Stimulated activated CD8-positive, alpha-beta memory T cell treated with anti-CD3 and anti-CD28 coated beads, Interleukin-12 subunit alpha, Interleukin-12 subunit beta, amount 100 ng/mL, for 4 hours (primary cell): Measurements from ENCODE around the gene CETN1.

Experiments
- DNase-seq: peaks from one replicate; pipeline ENCODE4 v3.0.0-alpha.2; 2020; ENCODE audit warnings: low read depth

The CETN1 gene

DNA sequence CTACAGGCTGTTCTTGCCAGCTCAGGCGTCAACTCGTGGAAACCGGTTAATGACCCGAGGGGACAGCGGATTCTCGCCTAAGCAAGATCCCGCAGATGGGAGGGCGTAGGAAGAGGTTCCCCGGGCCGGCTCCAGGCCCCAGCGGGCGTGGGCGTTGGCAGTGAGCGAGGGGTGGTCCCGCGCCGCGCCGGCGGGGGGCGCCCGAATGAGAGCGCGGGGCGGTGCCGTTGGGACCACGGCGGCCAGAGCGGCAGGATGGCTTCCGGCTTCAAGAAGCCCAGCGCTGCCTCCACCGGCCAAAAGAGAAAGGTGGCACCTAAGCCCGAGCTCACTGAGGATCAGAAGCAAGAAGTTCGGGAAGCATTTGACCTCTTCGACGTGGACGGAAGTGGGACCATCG is at the start of gene CETN1:
CETN1 (plus strand) TSS at position 227 of the 400 bp plus-strand sequence; CDS start at position 256, 29 bp downstream.
- no peak for DNase-seq

DNA sequence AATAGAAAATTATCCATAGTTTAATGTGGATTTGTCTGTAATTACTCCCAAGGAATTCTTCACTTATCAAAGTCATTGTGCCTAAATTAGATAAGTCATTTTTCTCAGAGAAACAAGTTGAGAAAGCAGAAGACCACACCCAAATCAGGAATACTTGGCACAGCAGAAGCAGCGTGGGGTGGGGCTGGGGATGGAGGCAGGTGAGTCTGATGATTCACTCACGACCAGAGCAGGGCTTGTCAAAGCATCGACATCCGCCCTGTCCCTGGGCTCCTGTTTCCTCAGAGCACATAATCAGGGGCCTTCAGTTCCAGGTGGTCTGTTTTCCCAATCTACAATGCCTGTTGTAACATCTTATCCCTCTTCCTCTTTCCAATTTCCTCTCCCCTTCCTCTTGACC is 48.2 kb upstream of the CETN1 start:
- DNase-seq = no peak

DNA sequence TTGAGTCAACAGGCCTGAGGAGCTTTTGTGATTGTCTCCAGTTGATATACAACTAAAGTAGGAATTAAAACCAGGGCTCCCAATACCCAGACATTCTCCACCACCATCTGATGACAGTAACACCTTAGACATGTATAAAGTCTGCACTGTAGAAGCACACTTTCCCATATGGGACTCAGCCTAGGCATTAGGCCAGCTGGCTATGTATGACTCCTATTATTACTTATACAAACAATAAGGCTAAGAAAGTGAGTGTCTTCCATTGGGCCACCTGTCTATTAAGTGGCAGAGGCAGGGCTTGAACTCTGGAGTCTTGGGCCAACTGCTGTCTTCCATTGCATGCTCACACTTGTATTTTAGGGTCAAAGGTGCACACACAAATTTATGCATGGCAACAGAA is 47.5 kb upstream of the CETN1 start:
- no peak for DNase-seq

DNA sequence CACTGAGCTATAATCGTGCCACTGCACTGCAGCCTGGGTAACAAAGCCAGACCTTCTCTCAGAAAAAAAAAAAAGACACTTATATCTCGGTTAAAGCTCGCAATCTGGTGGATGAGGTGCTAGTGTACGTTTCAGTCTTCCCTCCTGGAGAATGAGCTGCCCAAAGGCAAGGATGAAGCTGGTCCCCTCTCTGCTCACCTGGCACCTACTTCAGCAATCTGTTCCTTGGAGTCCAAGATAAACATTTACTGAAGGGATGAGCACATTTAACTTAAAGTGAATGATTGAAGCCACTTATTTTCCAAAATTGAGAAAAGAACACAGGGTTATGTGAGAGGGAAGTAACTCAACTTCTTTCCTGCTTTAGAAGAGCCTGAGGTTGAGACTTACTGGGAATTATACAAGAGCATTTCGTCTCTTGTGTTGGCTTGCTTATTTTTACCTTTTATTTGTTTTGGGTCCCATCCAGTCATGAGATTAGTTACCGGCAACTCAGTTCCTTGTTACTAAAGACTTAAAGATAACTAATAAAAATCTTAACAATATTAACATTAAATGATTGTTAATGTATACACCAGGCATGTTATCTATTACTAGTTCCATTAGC is 46.1 kb upstream of the CETN1 start:
- no peak for DNase-seq

DNA sequence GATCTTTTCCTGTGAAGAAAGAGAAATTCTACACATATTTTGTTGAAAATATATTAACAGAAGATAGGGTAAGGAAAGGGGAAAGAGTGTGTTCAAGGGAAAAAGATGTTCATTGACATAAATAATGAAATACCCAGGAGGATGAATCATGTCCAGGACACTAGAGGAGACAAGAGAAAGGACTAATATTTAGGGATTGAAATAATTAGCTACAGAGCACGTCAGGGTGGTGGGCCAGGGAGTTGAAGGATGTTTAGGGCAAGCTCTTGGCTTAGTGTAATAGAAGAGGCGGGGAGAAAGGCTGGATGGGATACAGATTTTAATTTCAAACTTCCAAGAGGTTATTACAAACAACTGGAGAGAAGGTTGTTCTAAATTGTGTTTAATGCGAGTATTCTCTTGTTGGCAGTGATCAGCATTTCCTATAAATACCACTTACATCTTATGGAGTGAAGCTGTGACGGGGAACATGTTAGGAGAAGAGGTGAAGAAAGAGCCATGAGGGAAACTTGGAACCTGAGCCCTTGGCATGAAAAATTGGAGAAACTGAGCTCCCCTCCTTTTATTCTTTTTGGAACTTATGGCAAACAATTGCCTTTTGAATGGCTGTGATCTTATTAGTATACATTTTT is 36.6 kb upstream of the CETN1 start:
- DNase-seq = no peak

DNA sequence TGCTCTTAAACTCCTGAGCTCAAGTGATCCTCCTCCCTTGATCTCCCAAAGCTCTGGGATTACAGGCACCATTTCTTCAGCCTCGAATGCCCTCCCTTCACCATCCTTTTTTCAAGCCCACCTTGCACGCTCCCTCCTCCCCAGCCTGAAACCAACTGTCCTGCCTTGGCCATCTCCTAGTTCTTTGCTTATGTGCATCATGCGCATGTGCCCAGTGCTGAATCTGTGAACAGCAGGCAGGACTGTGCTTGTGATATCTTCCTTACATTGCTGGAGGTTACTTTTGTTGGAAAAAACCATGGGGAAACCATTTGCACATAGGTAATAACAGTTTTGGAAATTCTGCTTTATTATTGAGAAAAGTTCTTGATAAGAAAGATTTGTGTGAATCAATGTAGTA is 30.2 kb upstream of the CETN1 start:
- no peak for DNase-seq

DNA sequence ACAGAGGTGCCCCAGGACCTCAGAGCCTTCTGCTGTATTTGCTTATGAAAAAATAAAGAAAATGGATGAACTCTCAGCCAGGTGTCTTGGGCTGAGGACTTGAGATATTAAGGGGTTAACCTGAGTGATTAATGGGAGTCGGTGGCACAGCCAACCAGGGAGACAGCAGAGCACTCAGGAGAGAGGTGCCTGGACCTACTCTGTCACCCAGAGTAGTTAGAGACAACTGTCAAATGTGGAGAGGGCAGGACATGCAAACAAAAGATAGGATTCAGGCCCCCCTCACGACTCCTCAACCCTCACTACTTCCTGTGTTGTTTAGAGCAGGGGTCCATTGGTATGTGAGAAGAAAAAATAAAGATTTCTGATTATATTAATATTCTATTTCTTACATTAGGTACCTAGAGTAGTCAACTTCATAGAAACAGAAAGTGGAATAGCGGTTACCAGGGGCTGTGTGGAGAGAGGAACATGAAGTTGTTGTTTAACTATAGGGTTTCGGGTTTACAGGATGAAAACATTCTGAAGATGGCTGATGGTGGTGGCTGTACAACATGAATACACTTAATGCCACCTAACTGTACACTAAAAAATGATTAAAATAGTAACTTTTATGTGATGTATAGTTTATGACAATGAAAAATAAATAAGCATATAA is 28.6 kb upstream of the CETN1 start:
- no peak for DNase-seq

DNA sequence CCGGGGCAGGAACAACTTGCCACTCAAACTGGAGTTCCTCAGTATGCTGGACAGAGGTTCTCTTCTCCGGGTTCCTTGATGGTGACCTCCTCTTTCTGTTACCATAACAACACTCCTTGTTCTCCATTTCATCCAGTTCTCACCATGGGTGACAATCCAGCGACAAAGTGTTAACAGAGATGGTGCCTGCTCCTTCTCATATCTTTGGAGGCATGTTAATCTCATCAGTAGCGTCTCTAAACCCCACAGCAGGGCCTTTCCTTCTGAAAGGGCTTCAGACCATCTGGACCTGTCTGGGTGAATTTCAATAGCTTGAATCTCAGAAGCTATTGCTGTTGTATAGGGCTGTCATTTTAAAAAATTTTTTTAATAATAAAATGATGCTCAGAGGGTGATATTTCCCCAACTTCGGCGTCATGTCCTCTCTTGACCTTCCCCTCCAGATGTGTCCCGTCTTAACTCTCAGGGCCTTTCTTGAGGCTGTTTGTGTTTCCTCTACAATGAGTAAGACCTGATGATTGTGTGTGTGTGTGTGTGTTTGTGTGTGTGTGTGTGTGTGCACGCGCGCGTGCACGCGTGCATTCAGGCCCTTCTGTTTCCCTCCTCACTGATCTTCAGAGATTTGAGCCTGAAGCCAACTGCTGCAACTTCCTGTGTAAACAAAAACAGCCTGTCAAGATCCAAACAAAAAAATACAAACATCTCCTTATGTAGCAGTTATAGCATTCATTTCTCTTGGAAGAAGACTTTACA is 24.3 kb upstream of the CETN1 start:
- DNase-seq = no peak

DNA sequence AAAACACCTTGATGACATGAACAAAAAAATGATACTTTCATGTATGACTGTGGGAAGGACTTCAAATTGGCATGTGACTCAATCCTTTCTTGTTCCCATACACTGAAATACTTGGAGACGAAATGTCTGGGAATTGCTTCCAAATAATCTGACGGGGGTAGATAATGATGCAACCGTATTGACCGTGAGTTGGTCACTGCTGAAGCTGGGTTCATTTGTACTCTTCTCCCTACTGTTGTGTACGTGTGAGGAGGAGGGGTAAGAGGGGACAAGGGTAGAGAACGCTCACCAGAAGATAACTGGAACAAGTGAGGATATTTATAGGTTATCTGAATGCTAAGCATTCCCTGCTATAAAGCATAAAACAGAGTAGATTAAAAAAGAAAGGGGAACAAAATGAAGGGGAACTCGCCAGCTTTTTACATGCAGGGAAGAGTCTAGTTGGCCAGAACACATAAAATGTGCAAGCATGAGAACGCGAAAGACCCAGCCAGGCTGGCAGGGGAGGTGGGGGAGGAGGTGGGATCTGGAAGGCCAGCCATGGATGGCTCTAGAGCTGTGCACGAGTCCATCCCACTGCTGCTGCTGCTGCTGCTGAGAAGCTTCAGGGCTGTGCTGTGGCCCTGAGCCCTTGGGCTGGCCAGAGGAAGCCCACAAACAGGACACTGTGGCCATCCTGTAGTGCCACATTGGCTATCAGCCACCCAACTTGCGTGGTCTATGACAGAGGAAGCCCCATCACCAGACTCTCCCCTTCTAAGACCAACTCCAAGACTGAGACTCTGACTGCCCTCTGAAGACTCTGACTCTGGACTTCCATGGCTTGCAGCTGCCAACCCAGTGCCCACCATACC is 15.2 kb upstream of the CETN1 start:
- no peak for DNase-seq

DNA sequence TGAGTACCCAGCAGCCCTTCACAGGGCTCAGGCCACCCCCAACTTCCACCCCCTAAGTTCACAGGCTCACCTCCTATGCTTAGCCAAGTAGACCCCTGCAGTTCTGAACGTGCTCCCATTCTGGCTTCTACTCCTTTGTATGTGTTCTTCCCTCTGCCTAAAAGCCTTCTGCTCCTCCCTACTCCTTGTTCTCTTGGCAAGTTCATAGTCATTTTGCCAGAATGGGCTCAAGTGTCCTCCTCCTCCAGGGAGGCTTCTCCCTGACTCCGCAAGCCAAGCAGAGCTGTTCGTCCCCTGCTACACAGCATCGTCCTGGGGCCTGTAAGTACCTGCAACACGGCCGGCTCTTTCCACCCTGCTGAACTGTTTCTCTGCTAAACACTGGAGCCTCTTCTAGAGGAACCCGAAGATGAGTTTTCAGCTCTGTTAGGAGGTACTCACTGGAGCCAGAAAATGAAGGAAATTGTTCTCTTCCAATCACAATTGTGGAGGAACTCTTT is 14.6 kb upstream of the CETN1 start:
- no peak for DNase-seq

DNA sequence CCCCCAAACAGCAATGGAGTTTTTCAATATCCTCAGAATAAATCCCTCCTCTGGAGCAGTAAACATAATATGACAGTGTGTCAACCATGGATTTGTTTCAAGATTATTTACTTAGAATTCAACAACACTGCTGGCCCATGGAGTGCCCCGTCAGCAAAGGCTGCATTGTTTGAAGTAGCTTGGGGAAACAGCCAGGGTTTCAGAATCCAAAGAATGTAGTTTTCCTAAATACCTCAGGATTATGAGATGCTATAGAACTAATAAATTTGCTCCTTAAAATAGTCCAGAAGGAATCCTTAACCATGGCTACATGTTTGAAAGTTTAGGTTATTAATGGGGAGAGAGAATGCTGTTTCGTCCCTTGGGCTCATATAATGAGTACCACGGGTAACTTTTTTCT is 13.1 kb upstream of the CETN1 start:
- DNase-seq = no peak

DNA sequence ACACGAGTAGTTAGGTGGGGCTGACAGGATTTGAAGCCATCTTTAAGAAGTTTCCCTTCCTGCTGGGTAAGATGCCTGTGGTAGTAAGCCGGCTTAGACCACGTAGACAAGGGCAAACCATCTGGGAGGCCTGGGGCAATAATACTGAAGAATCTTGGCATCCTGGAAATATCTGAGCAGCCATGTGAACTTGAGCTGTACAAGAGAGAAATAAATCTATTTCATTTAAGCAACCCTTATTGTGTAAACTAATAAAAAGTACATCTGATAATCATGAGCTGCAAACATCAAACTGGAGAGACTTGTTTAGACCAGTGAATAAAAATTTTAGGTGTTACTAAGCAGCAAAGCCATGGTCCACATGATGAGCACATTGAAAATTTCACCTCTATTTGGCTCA is 11.4 kb upstream of the CETN1 start:
- no peak for DNase-seq

DNA sequence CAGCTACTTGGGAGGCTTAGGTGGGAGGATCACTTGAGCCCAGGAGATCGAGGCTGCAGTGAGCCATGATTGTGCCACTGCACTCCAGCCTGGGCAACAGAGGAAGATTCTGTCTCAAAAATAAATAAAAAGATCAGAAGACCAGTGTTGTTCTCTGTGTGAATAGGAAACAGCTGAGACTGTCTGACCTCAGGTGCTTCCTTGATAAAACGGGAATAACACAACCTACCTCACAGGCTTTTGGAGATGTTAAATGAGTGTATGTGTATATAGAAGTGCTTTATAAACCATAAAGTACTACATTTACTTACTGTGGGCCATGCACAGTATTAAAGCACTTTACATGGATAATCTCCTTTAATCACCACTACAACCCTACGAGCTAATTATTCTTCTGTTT is 9.9 kb upstream of the CETN1 start:
- DNase-seq = no peak

DNA sequence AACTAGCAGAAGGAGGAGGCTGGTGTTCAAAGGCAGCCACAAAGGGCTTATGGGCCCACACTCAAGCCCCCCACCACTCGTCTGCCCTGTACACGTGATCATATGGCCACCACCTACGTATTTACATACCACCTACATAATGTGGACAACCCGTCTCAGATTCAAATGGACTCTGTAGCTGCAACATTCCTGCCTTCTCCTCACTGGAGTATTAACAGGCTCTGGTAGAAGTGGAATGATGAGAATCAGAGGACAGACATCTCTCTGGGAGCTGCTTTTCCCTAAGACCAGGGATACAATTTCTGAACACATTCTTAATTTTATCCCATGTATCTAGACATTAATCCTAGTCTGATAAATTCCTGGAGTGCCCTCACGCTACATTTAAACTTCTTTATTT is 9.5 kb upstream of the CETN1 start:
- no peak for DNase-seq

DNA sequence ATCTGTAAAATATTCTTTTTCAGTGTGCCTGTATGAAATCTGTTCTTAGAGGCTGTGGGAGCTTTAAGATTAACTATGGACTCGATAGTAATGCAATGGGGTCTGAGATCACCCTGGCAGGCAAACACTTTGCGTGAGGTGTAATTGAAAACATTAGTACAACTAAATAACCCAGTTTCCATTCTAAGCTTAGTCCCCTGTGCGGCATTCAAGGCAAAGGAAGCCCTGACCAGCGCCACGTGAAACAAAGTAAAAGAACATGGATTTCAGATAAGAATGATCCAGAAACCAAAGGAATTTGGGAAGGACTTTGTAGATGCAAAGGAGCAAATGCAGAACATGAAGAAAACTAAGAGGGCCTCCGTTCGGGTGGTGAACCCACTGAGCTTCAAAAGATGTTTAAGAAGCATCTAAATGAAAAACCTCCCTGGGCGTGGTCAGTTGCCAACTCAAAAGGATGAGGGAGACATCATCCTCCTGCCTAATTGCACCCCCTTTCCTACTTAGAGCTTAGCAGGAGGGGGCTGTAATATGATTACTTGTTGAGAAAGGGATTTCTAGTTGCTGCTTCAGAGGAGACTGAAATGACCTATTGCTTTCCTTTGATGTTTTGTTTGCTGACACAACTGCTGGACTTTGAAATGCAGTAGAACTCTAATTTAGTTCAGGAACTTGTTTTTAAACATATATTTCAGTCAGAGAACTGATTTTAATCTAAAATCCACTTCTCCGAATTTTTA is 7.9 kb upstream of the CETN1 start:
- no peak for DNase-seq

DNA sequence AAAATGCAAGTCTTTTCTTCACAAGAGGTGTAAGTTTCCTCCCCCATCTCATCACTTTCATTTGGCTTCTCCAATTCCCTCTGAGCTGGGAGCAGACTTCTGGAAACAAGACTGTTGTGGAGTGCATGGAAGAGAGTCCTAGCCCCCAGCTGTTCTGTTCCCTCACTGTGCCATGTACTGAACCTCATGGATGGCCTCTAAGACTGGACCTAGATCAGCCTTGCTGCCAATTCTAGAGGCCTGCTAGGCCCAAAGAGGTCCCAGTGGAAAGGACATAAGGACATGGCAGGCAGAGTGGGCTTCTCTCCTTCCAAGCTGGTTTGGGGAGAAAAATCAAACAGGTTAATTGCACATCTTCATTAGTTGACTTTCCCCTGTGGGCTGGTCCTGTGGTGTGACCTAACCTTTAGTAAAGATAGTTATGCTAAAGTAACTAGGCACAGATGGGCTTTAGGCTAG is 7.3 kb upstream of the CETN1 start:
- no peak for DNase-seq

DNA sequence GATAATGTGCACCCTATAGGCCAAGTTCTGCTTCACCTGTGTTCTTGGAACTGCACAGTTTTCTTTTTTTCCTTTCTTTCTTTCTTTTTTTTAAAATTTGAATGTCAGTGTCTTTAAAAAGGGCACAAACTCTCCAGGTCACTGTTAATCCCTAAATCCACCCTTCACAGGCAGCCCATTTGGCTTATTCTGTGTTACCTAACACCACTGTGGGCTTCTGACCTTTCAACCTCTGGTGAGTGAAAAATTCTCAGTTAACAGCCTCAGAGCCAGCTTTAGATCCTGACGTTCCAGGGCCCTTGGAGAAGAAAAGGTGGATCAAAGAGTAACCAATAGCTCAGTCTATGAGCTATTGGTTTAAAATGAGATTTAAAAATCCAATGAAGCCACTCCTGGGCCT is 6.8 kb upstream of the CETN1 start:
- DNase-seq = no peak

DNA sequence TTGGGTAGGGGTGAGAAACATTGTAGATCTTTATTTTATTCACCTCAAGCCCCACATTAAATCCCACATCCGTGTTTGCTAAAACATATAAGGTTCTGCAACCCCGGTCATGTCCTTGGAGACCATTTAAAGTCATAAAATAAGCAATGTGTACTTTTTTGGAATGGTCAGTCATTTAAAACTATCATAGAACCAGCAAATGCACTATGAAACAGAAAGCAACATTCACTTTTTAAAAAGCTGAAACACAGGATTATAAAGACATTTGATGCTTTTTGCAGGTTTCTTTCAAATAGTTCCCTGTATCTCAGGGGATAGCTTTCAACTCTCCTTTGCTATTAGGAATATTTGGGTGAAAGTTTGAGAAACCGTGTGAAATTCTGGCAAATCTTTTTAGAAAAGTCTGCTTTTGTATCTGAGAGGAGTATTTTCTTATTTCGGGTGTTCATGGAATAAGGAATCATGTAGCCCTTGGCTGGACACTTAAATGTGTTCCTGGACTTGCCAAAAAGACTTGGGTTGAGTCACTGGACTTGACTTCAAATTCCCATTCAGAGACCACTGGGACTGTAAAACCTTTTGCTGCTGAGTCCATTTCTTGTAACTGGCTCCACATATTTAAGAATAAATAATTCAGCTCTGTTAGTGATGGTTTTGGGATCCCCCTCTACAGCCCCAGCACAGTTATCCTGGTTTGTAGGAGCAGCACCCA is 5.9 kb upstream of the CETN1 start:
- DNase-seq = no peak

DNA sequence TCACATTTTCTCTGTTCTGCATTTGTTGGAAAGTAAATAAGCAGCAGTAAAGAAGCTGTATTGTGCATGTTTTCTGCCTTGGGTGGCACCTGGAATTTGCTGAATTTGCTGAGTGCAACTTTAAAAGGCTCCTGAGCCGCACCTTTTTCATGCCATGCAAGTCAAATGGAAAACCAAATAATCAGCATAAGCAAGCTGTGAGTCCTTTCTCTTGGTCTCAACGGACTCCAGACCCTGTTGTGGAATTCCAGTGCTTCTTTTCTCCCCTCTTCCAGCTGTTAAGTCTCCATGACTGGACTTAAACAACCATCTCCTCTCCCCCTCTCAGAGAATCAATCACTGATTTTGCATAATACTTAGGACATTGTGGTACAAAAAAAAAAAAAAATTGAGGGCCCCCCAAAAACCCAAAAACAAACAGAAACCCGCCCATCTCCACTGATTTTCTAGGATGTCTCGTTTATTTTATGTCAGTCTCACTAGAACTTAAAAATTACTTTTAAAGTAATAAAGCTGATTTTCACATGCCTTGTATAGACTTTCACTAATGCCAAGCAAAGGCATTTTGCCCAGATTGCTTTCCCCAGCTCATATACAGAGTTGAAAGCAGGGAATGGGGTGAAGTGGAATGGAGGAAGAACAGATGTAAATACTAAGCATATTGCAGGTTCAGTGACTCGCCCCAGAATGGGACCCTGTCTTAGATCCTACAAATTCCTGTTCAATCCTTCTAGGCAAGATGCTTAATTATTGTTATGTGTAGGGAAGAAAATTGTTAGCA is 5.1 kb upstream of the CETN1 start:
- no peak for DNase-seq

DNA sequence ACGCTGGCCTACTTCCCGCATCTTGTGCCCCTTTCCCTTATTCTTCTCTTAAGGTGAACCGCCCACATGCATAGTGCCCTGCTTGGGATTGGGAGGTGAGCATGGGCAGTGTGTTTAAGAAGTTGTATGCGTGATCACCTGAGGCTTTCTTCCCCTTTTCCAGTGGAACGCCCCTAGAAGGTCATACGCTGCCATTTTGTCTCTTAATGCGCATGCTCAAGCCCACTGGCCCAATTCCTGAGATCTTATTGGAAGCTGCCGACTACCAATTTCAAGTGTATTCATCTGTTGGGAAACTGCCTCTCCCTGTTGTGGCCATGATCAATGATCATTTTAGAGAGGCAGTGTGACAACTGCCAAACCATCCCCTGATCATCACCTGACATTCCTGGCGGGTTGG is 3.3 kb upstream of the CETN1 start:
- DNase-seq = no peak
